ENCODE results near the gene EIF2B5.

The EIF2B5 gene

DNA sequence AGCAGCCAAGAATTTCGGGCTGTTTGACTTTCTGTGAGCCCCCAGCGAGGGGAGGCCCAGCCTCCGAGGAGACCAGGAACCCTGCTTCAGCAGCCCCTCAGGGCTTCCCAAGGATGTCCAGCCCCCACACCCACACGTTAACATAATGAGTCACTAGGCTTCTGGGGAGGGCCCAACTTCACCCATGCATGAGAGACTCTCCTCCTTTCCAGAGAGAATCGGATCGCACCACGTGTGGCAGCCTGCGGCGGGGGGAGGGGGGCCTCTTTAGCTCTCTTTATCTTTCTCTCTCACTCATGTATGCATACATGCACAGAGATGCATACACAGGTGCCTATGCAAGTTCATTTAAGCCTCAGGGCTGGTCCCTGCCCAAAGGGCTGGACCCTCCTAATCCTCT lies 36.4 kb downstream of the EIF2B5 start:
- TF ChIP-seq, protein P1, sequence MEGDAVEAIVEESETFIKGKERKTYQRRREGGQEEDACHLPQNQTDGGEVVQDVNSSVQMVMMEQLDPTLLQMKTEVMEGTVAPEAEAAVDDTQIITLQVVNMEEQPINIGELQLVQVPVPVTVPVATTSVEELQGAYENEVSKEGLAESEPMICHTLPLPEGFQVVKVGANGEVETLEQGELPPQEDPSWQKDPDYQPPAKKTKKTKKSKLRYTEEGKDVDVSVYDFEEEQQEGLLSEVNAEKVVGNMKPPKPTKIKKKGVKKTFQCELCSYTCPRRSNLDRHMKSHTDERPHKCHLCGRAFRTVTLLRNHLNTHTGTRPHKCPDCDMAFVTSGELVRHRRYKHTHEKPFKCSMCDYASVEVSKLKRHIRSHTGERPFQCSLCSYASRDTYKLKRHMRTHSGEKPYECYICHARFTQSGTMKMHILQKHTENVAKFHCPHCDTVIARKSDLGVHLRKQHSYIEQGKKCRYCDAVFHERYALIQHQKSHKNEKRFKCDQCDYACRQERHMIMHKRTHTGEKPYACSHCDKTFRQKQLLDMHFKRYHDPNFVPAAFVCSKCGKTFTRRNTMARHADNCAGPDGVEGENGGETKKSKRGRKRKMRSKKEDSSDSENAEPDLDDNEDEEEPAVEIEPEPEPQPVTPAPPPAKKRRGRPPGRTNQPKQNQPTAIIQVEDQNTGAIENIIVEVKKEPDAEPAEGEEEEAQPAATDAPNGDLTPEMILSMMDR (IDR thresholded peaks at IDR 0.05; ENCODE audit: borderline replicate concordance, control extremely low read depth, extremely low read depth, insufficient read depth, missing control alignments): no peak
- peak; percentile 70 for DNase-seq (ENCODE audit: low spot score)
- in situ Hi-C loops (cut with MboI; ENCODE audit: low sequenced_read_pairs, unreplicated experiment): no loop called here

DNA sequence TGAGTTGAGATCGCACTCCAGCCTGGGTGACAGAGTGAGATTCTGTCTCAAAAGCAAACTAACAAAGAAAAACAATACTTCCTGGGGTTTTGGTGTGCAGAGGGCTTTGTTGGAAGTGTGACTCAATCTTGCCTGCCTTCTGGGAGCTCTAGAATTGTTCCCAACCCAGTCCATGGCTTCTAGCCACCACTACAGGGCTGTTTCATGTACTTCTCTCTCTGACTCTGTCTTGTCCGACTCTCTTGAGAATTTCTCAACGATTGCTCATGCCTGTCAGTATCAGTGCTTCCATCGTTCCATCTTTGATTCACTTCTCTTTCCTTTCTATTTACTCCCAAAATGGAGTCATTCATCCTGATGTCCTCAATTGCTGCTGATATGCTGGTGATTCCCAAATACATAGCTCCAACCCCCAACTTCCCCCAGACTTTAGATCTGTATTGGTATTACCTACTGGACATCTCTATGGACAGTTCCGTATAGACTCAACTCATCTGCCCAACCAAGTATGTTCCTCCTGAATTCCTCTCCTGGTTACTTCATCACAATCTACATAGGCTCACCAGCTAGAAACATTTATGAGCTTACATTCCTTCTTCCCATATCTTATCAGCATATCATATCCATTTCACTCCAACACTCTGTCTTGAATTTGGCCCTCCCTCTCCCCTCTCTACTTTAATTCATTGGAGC lies 37.7 kb downstream of the EIF2B5 start:
- in situ Hi-C loops (cut with MboI; ENCODE audit: low sequenced_read_pairs, unreplicated experiment): no loop called here
- DNase-seq (ENCODE audit: low spot score): no peak
- TF ChIP-seq, protein P1 (IDR thresholded peaks at IDR 0.05; ENCODE audit: borderline replicate concordance, control extremely low read depth, extremely low read depth, insufficient read depth, missing control alignments): no peak

DNA sequence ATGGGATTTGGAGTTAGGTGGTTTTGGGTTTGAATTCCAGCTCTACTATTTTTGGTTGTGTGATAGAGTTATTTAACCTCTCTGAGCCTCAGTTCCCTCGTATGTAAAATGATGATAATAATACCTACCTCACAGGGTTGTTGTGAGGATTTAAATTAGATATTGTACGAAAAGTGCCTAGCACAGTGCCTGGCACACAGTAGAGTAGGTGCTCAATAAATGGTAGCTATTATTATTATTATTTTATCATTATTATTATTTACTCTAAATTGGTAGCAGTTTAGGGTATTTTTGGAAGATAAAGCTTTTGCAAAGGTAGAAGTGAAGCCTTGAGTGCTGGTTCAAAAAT lies 38.2 kb downstream of the EIF2B5 start:
- DNase-seq (ENCODE audit: low spot score): no peak
- TF ChIP-seq, protein P1 (IDR thresholded peaks at IDR 0.05; ENCODE audit: borderline replicate concordance, control extremely low read depth, extremely low read depth, insufficient read depth, missing control alignments): no peak
- in situ Hi-C loops (cut with MboI; ENCODE audit: low sequenced_read_pairs, unreplicated experiment): no loop called here

DNA sequence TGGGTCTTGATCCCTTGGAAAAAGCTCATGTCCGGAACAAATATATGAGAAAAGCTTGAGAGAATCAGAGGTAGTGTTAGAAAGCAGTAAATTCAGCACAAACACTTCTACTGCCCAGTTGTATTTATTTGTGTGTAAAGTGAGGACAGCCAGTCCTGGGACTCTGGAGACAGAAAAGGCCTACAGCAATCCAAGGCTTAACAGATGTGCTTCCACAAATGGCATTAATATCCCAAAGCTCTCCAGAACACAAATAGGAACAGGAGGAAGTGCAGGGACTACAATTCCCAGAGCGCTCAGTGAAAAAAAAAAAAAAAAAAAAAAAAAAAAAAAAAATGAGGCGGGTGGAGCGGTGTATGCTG lies 39.1 kb downstream of the EIF2B5 start:
- DNase-seq (ENCODE audit: low spot score): no peak
- TF ChIP-seq, protein P1 (IDR thresholded peaks at IDR 0.05; ENCODE audit: borderline replicate concordance, control extremely low read depth, extremely low read depth, insufficient read depth, missing control alignments): no peak
- in situ Hi-C loops (cut with MboI; ENCODE audit: low sequenced_read_pairs, unreplicated experiment): no loop called here

DNA sequence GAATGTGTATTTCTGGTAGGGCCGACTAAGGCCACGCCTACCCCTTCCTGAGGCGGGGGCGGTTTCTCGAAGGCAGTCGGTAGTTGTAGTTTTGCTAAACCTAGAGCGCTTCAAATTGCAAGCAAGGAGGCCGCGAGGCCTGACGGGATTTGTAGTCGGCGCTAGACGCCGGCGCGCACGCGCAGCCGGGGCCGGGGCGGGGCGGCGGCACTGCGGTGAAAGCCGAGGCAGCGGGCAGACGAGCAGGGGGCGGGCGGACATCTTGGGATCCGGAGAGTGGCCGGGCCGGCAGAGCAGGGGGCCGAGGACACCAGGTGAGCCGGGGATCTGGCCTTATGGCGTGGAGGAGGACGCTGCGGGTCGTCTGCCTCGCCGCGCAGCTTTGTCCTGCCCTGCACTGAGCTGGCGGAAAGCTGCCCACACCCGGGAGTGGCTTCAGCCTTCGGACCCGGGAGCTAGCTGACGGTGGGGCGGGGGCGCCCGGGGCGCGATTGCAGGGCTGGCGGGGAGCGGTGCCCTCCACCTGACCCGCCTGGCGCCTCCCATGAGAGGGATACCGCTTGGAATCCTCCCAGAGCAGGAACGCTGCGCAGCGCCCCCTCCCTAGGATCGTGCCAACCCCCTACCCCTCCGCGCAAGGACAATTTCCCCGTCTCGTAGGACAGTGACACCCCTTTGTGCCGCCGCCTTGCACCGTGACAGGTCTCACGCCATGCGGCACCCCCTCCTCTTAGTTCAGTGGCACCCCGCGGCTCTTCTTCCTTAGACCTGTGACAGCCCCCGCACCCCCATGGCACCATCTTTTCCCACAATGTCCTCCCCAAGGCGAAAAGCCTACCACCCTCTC lies 39.7 kb downstream of the EIF2B5 start, which contains the start of gene AP2M1:
AP2M1 (plus strand) TSS at position 210 of the 847 bp plus-strand sequence. CDS start 2,139 bp downstream, outside the sequence.
- TF ChIP-seq, protein P1 (IDR thresholded peaks at IDR 0.05; ENCODE audit: borderline replicate concordance, control extremely low read depth, extremely low read depth, insufficient read depth, missing control alignments): no peak
- DNase-seq (ENCODE audit: low spot score): peak; percentile 95
- in situ Hi-C loops (cut with MboI; ENCODE audit: low sequenced_read_pairs, unreplicated experiment): no loop called here

DNA sequence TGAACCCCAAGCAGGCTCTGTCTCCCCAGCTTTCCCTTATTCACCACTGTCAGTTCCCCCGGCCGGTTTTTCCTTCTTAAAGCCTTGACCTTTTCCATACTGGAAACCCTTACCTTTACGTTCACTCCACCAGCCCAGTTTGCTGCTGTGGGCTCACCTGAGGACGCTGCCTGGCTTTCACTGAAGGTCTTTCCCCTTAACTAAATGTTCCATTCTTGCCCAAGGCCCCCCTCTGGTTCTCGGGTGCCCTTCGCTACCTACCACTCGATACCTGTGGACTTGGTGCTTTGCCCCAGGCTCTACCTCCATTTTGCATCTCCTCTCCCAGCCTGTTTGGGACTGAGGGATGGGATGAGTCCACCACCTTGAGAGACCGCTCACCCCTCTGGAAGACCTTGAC lies 40.3 kb downstream of the EIF2B5 start:
- in situ Hi-C loops (cut with MboI; ENCODE audit: low sequenced_read_pairs, unreplicated experiment): no loop called here
- TF ChIP-seq, protein P1 (IDR thresholded peaks at IDR 0.05; ENCODE audit: borderline replicate concordance, control extremely low read depth, extremely low read depth, insufficient read depth, missing control alignments): no peak
- DNase-seq (ENCODE audit: low spot score): no peak

All from GM13976 (cell line).